ENCODE data around the gene OR2T27.

- no peak for TF ChIP-seq POLR2AphosphoS5 (IDR thresholded peaks at IDR 0.05; ENCODE audit: control insufficient read depth, insufficient read depth, low read depth, low read length)
- no peak for TF ChIP-seq MTA2 (IDR thresholded peaks at IDR 0.05; ENCODE audit: low read depth)
- no peak for TF ChIP-seq GATA2 (CRISPR knock-in tag; IDR thresholded peaks at IDR 0.05)
- TF ChIP-seq ZNF778 (CRISPR knock-in tag; IDR thresholded peaks at IDR 0.05), result no peak
- no peak for TF ChIP-seq CEBPZ (IDR thresholded peaks at IDR 0.05; ENCODE audit: borderline replicate concordance, low read depth, low read length)
- TF ChIP-seq PPARD (CRISPR knock-in tag; IDR thresholded peaks at IDR 0.05), result no peak
- TF ChIP-seq MAFG (tag; conservative IDR thresholded peaks at IDR 0.05), result no peak
- no peak for TF ChIP-seq ZNF121 (CRISPR knock-in tag; conservative IDR thresholded peaks at IDR 0.05)
- TF ChIP-seq CTCF (IDR thresholded peaks at IDR 0.05 in 2 of 3, conservative IDR thresholded peaks at IDR 0.05 in 1 of 3; ENCODE audit: insufficient read depth in 2 of 3, low read depth in 1 of 3, low read length in 3 of 3), result peak; percentile 9 to 35 (median 19); a peak in 2 of 6 replicates
- no peak for TF ChIP-seq TSC22D4 (tag; IDR thresholded peaks at IDR 0.05)
- TF ChIP-seq ZNF134 (CRISPR knock-in tag; conservative IDR thresholded peaks at IDR 0.05), result no peak
- TF ChIP-seq ELF4 (CRISPR knock-in tag; IDR thresholded peaks at IDR 0.05), result no peak
Measured at GRCh38 chr1:248622570-248623001, 32.7 kb downstream of the OR2T27 start.
